Esophagus muscularis mucosa (tissue), 4 donors: Measurements from ENCODE around the gene DAB2.

Experiments
- CTCF ChIP-seq, 3 experiments: fragments of 200-600 bp in 2 of 3; fragments of 450-650 bp in 1 of 3; sonication (generic) in 2 of 3; IDR thresholded peaks; one replicate each; pipeline ENCODE4 v1.5.1; 2017 to 2019; ENCODE audit warnings: antibody characterized with exemption in 3 of 3, mild to moderate bottlenecking in 2 of 3, moderate library complexity in 1 of 3
- EP300 ChIP-seq: sonication (generic); formaldehyde crosslinking; IDR thresholded peaks from one replicate; pipeline ENCODE4 v1.6.1; 2017; ENCODE audit warnings: antibody characterized with exemption
- POLR2A ChIP-seq: fragments of 450-650 bp; IDR thresholded peaks from one replicate; pipeline ENCODE4 v1.6.1; 2017; ENCODE audit warnings: antibody characterized with exemption, moderate library complexity, mild to moderate bottlenecking, low read depth
- POLR2AphosphoS5 ChIP-seq, 2 donors: sonication (generic); formaldehyde crosslinking; IDR thresholded peaks; one replicate each; pipeline ENCODE4 v1.6.1; 2017; ENCODE audit warnings: antibody characterized with exemption in 2 of 2

GRCh38 chr5:39360471-39361111 lies 64.2 kb downstream of the DAB2 start:
- TF ChIP-seq CTCF (IDR thresholded peaks at IDR 0.05) (no peak), POLR2AphosphoS5 (IDR thresholded peaks at IDR 0.05) (no peak), POLR2A (no peak), EP300 (no peak)
